ENCODE measurements around the gene NXPH4. TPM values are rescaled to one million over a fixed set of nuclear protein-coding genes. Genes with fewer than 3 reads are reported as not detected.

The NXPH4 gene
- total RNA-seq, 1 experiment from 2014 or later: 4.8 TPM

DNA sequence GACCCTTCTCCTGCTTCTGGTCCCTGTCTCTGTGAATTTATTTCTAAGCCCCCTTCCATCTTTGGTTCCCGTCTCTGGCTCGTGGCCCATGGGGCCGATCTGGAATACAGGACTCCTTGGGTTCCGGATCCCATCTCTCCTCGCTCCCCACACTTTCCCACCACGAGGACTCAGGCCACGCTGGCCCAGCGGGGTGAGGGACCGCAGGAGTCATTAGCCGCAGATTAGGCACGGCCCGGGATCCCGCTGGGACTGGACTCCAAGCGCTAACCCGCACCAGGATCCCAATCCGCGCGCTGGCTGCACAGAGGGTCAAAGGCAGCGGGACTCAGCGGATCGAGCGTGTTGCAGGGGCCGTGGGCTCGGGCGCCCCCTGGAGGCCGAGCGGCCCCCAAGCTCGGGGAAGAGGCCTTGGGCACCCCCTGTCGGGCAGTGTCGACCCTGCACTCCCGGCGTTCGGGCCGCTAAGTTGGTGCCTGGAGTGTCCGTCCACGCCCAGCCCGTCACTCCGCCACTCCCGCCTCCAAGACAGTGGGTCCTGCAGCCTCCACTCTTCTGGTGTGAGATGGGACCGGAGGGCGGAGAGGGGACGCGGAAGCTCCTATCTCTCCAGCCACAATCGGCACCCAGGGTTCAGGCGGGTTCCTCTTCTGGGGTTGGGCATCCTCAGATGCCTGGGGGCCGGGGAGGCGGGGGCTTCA is 22.4 kb downstream of the NXPH4 start:
- Histone ChIP-seq H3K27ac (ENCODE audit: low read depth, low read length, poor library complexity, severe bottlenecking) (peak overlapping the region; percentile 74), H3K4me1 (ENCODE audit: insufficient read depth, low read length, poor library complexity, severe bottlenecking) (peaks cover 48% of the 10 kb centered on the region), H3K4me3 (ENCODE audit: low read depth, low read length, poor library complexity, severe bottlenecking) (peak overlapping the region; percentile 61), H3K9me3 (ENCODE audit: low read depth, low read length, poor library complexity, severe bottlenecking) (no peaks in the 10 kb centered on the region), H3K27me3 (replicated peaks; ENCODE audit: insufficient read depth, low read depth, low read length, poor library complexity) (peaks cover 12% of the 10 kb centered on the region), H3K36me3 (ENCODE audit: insufficient read depth, low read length, poor library complexity, severe bottlenecking) (peaks cover 8% of the 10 kb centered on the region)
- ChIA-PET CTCF (interaction anchor here (0.6 to 3.7 kb wide), 7 partner anchors 8 to 128 kb away, joined by 3 to 27 read pairs (median 4); partner anchors contain the start of genes SHMT2 and STAT6), POLR2A (ENCODE audit: low non-redundant PET) (interaction anchor here (0.7 to 1.4 kb wide), 2 partner anchors 9 to 21 kb away, joined by 5 to 7 read pairs; partner anchors contain the start of gene SHMT2)
- TF ChIP-seq EZH2 (IDR thresholded peaks at IDR 0.05; ENCODE audit: borderline replicate concordance, low read depth, low read length, poor library complexity, severe bottlenecking): no peak
- TF ChIP-seq, protein P1, sequence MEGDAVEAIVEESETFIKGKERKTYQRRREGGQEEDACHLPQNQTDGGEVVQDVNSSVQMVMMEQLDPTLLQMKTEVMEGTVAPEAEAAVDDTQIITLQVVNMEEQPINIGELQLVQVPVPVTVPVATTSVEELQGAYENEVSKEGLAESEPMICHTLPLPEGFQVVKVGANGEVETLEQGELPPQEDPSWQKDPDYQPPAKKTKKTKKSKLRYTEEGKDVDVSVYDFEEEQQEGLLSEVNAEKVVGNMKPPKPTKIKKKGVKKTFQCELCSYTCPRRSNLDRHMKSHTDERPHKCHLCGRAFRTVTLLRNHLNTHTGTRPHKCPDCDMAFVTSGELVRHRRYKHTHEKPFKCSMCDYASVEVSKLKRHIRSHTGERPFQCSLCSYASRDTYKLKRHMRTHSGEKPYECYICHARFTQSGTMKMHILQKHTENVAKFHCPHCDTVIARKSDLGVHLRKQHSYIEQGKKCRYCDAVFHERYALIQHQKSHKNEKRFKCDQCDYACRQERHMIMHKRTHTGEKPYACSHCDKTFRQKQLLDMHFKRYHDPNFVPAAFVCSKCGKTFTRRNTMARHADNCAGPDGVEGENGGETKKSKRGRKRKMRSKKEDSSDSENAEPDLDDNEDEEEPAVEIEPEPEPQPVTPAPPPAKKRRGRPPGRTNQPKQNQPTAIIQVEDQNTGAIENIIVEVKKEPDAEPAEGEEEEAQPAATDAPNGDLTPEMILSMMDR (conservative IDR thresholded peaks at IDR 0.05; ENCODE audit: low read depth, low read length): peak; percentile 100
- BruUV-seq (replicated peaks): no TSS peak
- peak; percentile 92 for DNase-seq (ENCODE audit: low spot score)
- intact Hi-C loops (cut with micrococcal nuclease; ENCODE audit: unreplicated experiment): loop anchor here (1.0 kb wide), 1 partner anchor 26 kb away; no protein-coding TSS in a partner anchor

DNA sequence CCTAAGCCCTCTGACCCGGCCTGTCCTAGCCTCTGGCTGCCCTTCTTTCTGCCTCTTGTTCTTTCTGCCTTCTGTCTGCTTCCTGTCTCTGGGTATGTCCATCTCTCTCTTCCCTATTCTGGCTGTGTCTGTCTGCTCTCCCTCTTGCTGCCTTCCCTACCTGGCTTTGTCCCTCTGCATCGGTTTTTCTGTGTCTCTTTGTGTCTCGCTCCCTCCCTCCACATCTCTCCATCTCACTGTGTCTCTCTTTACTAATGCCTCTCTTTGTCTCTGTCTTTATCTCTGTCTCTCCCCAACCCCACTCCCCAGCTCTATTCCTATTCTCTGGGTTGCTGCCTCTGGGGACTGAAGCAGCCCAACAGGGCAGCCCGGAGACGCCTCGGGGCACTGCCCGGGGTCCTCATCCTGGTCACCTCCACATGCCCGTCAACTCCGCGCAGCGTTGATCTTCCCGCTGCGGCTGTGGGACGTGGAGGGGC is 23.0 kb downstream of the NXPH4 start:
- Histone ChIP-seq H3K27me3 (replicated peaks; ENCODE audit: insufficient read depth, low read depth, low read length, poor library complexity) (peaks cover 12% of the 10 kb centered on the region), H3K4me1 (ENCODE audit: insufficient read depth, low read length, poor library complexity, severe bottlenecking) (peaks cover 46% of the 10 kb centered on the region), H3K4me3 (ENCODE audit: low read depth, low read length, poor library complexity, severe bottlenecking) (peak overlapping the region; percentile 61), H3K36me3 (ENCODE audit: insufficient read depth, low read length, poor library complexity, severe bottlenecking) (peaks cover 4% of the 10 kb centered on the region), H3K9me3 (ENCODE audit: low read depth, low read length, poor library complexity, severe bottlenecking) (no peaks in the 10 kb centered on the region), H3K27ac (ENCODE audit: low read depth, low read length, poor library complexity, severe bottlenecking) (peak overlapping the region; percentile 74)
- BruUV-seq (replicated peaks): no TSS peak
- ChIA-PET CTCF (interaction anchor here (1.0 to 3.7 kb wide), 5 partner anchors 9 to 129 kb away, joined by 3 to 27 read pairs (median 4); partner anchors contain the start of genes SHMT2 and STAT6), POLR2A (ENCODE audit: low non-redundant PET) (no interaction called here)
- intact Hi-C loops (cut with micrococcal nuclease; ENCODE audit: unreplicated experiment): loop anchor here (1.0 to 5.0 kb wide), 2 partner anchors 26 to 112 kb away; partner anchors contain the start of gene LRP1
- no peak for DNase-seq (ENCODE audit: low spot score)
- TF ChIP-seq, protein P1 (conservative IDR thresholded peaks at IDR 0.05; ENCODE audit: low read depth, low read length): no peak
- no peak for TF ChIP-seq EZH2 (IDR thresholded peaks at IDR 0.05; ENCODE audit: borderline replicate concordance, low read depth, low read length, poor library complexity, severe bottlenecking)

DNA sequence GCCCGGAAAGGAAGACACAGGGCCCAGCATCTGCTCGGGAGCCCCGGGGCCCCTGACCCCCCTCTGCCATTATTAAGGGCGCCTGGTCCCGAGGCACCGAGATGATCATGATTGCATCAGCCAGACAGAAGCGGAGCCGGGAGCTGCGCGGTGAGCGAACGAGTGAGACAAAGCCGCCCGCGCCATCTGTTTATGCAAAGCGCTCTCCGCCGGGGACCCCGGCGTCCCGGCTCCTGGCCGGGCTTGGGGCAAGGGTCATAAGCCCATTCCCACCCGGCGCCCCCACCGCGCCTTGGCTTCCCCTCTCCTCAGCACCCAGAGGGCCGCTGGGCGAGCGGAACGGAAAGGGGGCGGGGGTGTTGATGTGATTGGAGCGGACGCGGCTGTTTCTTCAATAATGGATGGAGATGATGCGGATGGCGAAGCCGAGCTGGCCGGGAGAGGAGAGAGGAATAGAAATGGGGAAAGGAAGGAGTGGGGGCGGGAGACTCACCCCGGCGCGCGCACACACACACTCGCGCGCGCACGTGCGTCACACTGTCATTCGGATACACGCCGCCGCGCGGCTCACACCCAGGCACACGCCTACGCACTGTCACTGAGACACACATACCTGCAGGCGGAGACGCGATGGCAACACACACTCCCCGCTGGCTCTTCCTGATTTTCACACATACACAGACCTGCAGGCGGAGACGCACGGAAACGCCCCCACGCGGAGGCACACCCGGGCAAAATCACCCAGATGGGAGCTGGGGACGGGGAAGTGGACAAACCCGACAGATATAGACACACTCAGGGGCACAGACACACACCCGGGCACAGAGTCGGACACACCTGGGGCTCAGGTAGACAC is 23.7 kb downstream of the NXPH4 start:
- POLR2A ChIA-PET (ENCODE audit: low non-redundant PET): interaction anchor here (0.6 kb wide), 1 partner anchor 11 kb away, joined by 3 read pairs; the partner anchor contains the start of gene SHMT2
- TF ChIP-seq EZH2 (IDR thresholded peaks at IDR 0.05; ENCODE audit: borderline replicate concordance, low read depth, low read length, poor library complexity, severe bottlenecking): no peak
- TF ChIP-seq, protein P1 (conservative IDR thresholded peaks at IDR 0.05; ENCODE audit: low read depth, low read length): no peak
- peak overlapping the region; percentile 74 for H3K27ac ChIP-seq (ENCODE audit: low read depth, low read length, poor library complexity, severe bottlenecking)
- peak; percentile 84 for DNase-seq (ENCODE audit: low spot score)
- peaks cover 44% of the 10 kb centered on the region for H3K4me1 ChIP-seq (ENCODE audit: insufficient read depth, low read length, poor library complexity, severe bottlenecking)
- H3K9me3 ChIP-seq (ENCODE audit: low read depth, low read length, poor library complexity, severe bottlenecking): no peaks in the 10 kb centered on the region
- BruUV-seq (replicated peaks): no TSS peak
- no peaks in the 10 kb centered on the region for H3K36me3 ChIP-seq (ENCODE audit: insufficient read depth, low read length, poor library complexity, severe bottlenecking)
- peak overlapping the region; percentile 61 for H3K4me3 ChIP-seq (ENCODE audit: low read depth, low read length, poor library complexity, severe bottlenecking)
- intact Hi-C loops (cut with micrococcal nuclease; ENCODE audit: unreplicated experiment): loop anchor here (5.0 kb wide), 1 partner anchor 113 kb away; the partner anchor contains the start of gene LRP1
- H3K27me3 ChIP-seq (replicated peaks; ENCODE audit: insufficient read depth, low read depth, low read length, poor library complexity): peaks cover 12% of the 10 kb centered on the region
- CTCF ChIA-PET: interaction anchor here (0.7 to 3.7 kb wide), 5 partner anchors 9 to 116 kb away, joined by 3 to 27 read pairs (median 4); partner anchors contain the start of gene SHMT2

Measured in A673 (cell line).